IMR-90 (cell line): ENCODE measurements around the gene ANXA3. TPM values are rescaled to one million over a fixed set of nuclear protein-coding genes. Genes with fewer than 3 reads are reported as not detected.

Source experiments
- ATAC-seq: fragments of 200-7000 bp; cut with Tn5 transposase; 2 replicates; pipeline ENCODE4 v1.9.1; 2020; ENCODE audit warnings: low read depth, mild to moderate bottlenecking, moderate library complexity
- BruUV-seq: library from RNA; stranded (reverse); fragments of 400-500 nt; replicated peaks from 2 replicates; lab custom pipeline; 2021; lab: Mats Ljungman, UMichigan
- CTCF ChIA-PET: fragments of 300-600 bp; formaldehyde crosslinking; extraction: SDS; loops from one replicate; lab custom pipeline; 2021; ENCODE audit warnings: antibody characterized with exemption; lab: Yijun Ruan, JAX
- POLR2A ChIA-PET: fragments of 300-600 bp; sonication (Branson Sonifier 250); formaldehyde crosslinking; loops from one replicate; lab custom pipeline; 2022; ENCODE audit warnings: antibody characterized with exemption; ENCODE audit not compliant: unreplicated experiment; lab: Charles Lee
- DNase-seq: peaks from one replicate; pipeline ENCODE4 v3.0.0; 2013
- H2AFZ ChIP-seq: replicated peaks from 2 replicates; pipeline ENCODE3; 2013; ENCODE audit warnings: low read length, mild to moderate bottlenecking; ENCODE audit not compliant: poor library complexity
- H2AK5ac ChIP-seq: 2 replicates; pipeline ENCODE4 v1.6.1; 2013; ENCODE audit warnings: low read depth, low read length, inconsistent platforms
- H2AK9ac ChIP-seq: replicated peaks from 2 replicates; pipeline ENCODE3; 2013; ENCODE audit warnings: mild to moderate bottlenecking, low read depth, low read length, moderate library complexity; ENCODE audit not compliant: poor library complexity
- H2BK120ac ChIP-seq: 2 replicates; pipeline ENCODE4 v1.6.1; 2013; ENCODE audit warnings: low read depth, low read length, inconsistent platforms
- H2BK15ac ChIP-seq: 3 replicates; pipeline ENCODE4 v1.6.1; 2013; ENCODE audit warnings: low read depth, low read length, inconsistent platforms
- H2BK20ac ChIP-seq: 2 replicates; pipeline ENCODE4 v1.6.1; 2013; ENCODE audit warnings: low read depth, mild to moderate bottlenecking, inconsistent platforms, low read length, moderate library complexity
- H2BK5ac ChIP-seq: 2 replicates; pipeline ENCODE4 v1.6.1; 2013; ENCODE audit warnings: mild to moderate bottlenecking, low read depth, low read length, inconsistent platforms; ENCODE audit not compliant: poor library complexity, severe bottlenecking
- H3K14ac ChIP-seq: replicated peaks from 2 replicates; pipeline ENCODE4 v1.6.1; 2013; ENCODE audit warnings: low read depth, low read length, inconsistent platforms
- H3K18ac ChIP-seq: 2 replicates; pipeline ENCODE4 v1.6.1; 2013; ENCODE audit warnings: low read depth, low read length, control low read depth
- H3K23ac ChIP-seq: 2 replicates; pipeline ENCODE4 v1.6.1; 2013; ENCODE audit warnings: low read depth, low read length, inconsistent platforms
- H3K27ac ChIP-seq: 2 replicates; pipeline ENCODE4 v1.5.1; 2013; ENCODE audit warnings: mild to moderate bottlenecking, control low read depth, low read length; ENCODE audit not compliant: insufficient read depth
- H3K27me3 ChIP-seq: 2 replicates; pipeline ENCODE4 v1.6.1; 2013; ENCODE audit warnings: low read length; ENCODE audit not compliant: control insufficient read depth, insufficient read depth
- H3K36me3 ChIP-seq: 2 replicates; pipeline ENCODE4 v1.6.1; 2013; ENCODE audit warnings: low read length, mixed read lengths; ENCODE audit not compliant: control insufficient read depth, insufficient read depth
- H3K4ac ChIP-seq: 2 replicates; pipeline ENCODE4 v1.6.1; 2013; ENCODE audit warnings: low read depth, low read length, inconsistent platforms
- H3K4me1 ChIP-seq: 2 replicates; pipeline ENCODE4 v1.6.1; 2013; ENCODE audit warnings: low read length, mixed read lengths; ENCODE audit not compliant: control insufficient read depth, insufficient read depth
- H3K4me2 ChIP-seq: 2 replicates; pipeline ENCODE4 v1.6.1; 2013; ENCODE audit warnings: low read depth, mild to moderate bottlenecking, control low read depth, low read length, moderate library complexity
- H3K4me3 ChIP-seq: 2 replicates; pipeline ENCODE4 v1.5.1; 2013; ENCODE audit warnings: low read depth, mild to moderate bottlenecking, control low read depth, low read length, moderate library complexity; ENCODE audit not compliant: insufficient read depth
- H3K56ac ChIP-seq: 2 replicates; pipeline ENCODE4 v1.6.1; 2013; ENCODE audit warnings: low read length, inconsistent platforms; ENCODE audit not compliant: insufficient read depth; ENCODE audit errors: extremely low read depth
- H3K79me1 ChIP-seq, 2 experiments: 2 replicates each; pipeline ENCODE4 v1.6.1; 2013; ENCODE audit warnings: low read length in 2 of 2, inconsistent platforms in 1 of 2, low read depth in 1 of 2
- H3K9ac ChIP-seq: 2 replicates; pipeline ENCODE4 v1.6.1; 2013; ENCODE audit warnings: low read depth, low read length, control low read depth
- H3K9me1 ChIP-seq: 2 replicates; pipeline ENCODE4 v1.6.1; 2013; ENCODE audit warnings: low read length, inconsistent platforms; ENCODE audit not compliant: insufficient read depth
- H3K9me3 ChIP-seq: 2 replicates; pipeline ENCODE4 v1.6.1; 2013; ENCODE audit warnings: low read length; ENCODE audit not compliant: control insufficient read depth, insufficient read depth
- H4K20me1 ChIP-seq: 2 replicates; pipeline ENCODE4 v1.6.1; 2013; ENCODE audit warnings: low read length, inconsistent platforms; ENCODE audit not compliant: insufficient read depth
- H4K5ac ChIP-seq: 2 replicates; pipeline ENCODE4 v1.6.1; 2013; ENCODE audit warnings: mild to moderate bottlenecking, low read depth, low read length, control low read depth
- H4K8ac ChIP-seq, 2 experiments: 2 replicates each; pipeline ENCODE4 v1.6.1; 2013; ENCODE audit warnings: low read depth in 2 of 2, low read length in 2 of 2, control low read depth in 1 of 2, inconsistent platforms in 1 of 2
- H4K91ac ChIP-seq: 2 replicates; pipeline ENCODE4 v1.6.1; 2013; ENCODE audit warnings: low read depth, low read length, inconsistent platforms; ENCODE audit not compliant: insufficient read depth
- CEBPB ChIP-seq: IDR thresholded peaks from 2 replicates; pipeline ENCODE4 v1.6.1; 2012; ENCODE audit warnings: low read depth, low read length, improper control_type of control experiment
- MAFK ChIP-seq: IDR thresholded peaks from 2 replicates; pipeline ENCODE4 v1.6.1; 2012; ENCODE audit warnings: low read depth, low read length, improper control_type of control experiment
- MXI1 ChIP-seq: IDR thresholded peaks from 2 replicates; pipeline ENCODE4 v1.6.1; 2012; ENCODE audit warnings: low read depth, mild to moderate bottlenecking, low read length, moderate library complexity, borderline replicate concordance
- NFE2L2 ChIP-seq: fragments of 150-350 bp; IDR thresholded peaks from 2 replicates; pipeline ENCODE4 v1.6.1; 2016; ENCODE audit warnings: low read depth, mild to moderate bottlenecking, low read length
- USF2 ChIP-seq: fragments of 150-350 bp; IDR thresholded peaks from 2 replicates; pipeline ENCODE4 v1.6.1; 2017; ENCODE audit warnings: mild to moderate bottlenecking, antibody characterized with exemption, low read length, low read depth
- dilution Hi-C: fragments of 300-500 bp; cut with HindIII; formaldehyde crosslinking; loops from one replicate; pipeline ENCODE4 v1.14.3; 2018; ENCODE audit warnings: low sequenced_read_pairs; ENCODE audit not compliant: unreplicated experiment
- in situ Hi-C: fragments of 300-500 bp; cut with MboI; formaldehyde crosslinking; loops from 3 replicates; pipeline ENCODE4 v1.14.3; 2019; ENCODE audit warnings: low sequenced_read_pairs, inconsistent platforms, mixed read lengths
- intact Hi-C: fragments of 100-400 bp; cut with micrococcal nuclease; formaldehyde crosslinking; loops from 2 replicates; pipeline ENCODE4 v1.10.0; 2022
- polyA plus RNA-seq, 3 experiments: library from polyadenylated mRNA; depleted of rRNA; stranded (reverse); fragments of >200 nt; gene quantifications; 2 replicates each; pipeline ENCODE4 v1.2.3, GENCODE V29; 2012; ENCODE audit warnings: low replicate concordance in 1 of 3
- total RNA-seq: library from RNA; depleted of rRNA; stranded (reverse); fragments of >200 nt; gene quantifications from 2 replicates; pipeline ENCODE4 v1.2.3, GENCODE V29; 2012

The ANXA3 gene
- total and polyA plus RNA-seq, 2 of the 4 experiments (the other 2 are of a cell fraction) = 4.2 to 5.0 TPM

- H4K91ac ChIP-seq = peak overlapping the region; percentile 95
- H3K27me3 ChIP-seq = no peaks in the 10 kb centered on the region
- no peak overlapping the region for H3K9ac ChIP-seq
- H3K27ac ChIP-seq = peak overlapping the region; percentile 87; the same call in 1 of the 2 replicates
- peak overlapping the region; percentile 96; the same call in 2 of the 3 replicates for H2BK15ac ChIP-seq
- H2AK5ac ChIP-seq = peak overlapping the region; percentile 99
- in situ Hi-C loops (no loop called here), dilution Hi-C loops (no loop called here), intact Hi-C loops (no loop called here)
- peak overlapping the region; percentile 95 for H3K14ac ChIP-seq
- BruUV-seq = no TSS peak
- peak overlapping the region; percentile 59 for H3K4me2 ChIP-seq
- peaks cover 0 to 6% of the 10 kb centered on the region in 2 experiments; a peak in 1 of 4 replicates for H3K79me1 ChIP-seq
- no peak overlapping the region for H3K4me3 ChIP-seq
- no peak overlapping the region for H2AK9ac ChIP-seq
- H3K9me3 ChIP-seq = no peaks in the 10 kb centered on the region
- peak overlapping the region; percentile 87 for H4K5ac ChIP-seq
- H3K56ac ChIP-seq = peak overlapping the region; percentile 51
- peaks cover 15% of the 10 kb centered on the region for H3K9me1 ChIP-seq
- H2BK20ac ChIP-seq = peak overlapping the region; percentile 99
- CTCF ChIA-PET = interaction anchor here (0.6 to 1.4 kb wide), 4 partner anchors 19 to 354 kb away, joined by 3 read pairs; no protein-coding TSS in a partner anchor
- H3K4me1 ChIP-seq = peaks cover 19% of the 10 kb centered on the region
- peak overlapping the region; percentile 96 for H3K4ac ChIP-seq
- peak overlapping the region; percentile 80 to 91 for H4K8ac ChIP-seq
- peak overlapping the region; percentile 89 for H2BK5ac ChIP-seq
- H3K23ac ChIP-seq = peak overlapping the region; percentile 88
- no peaks in the 10 kb centered on the region for H3K36me3 ChIP-seq
- H2AFZ ChIP-seq = no peak overlapping the region
- POLR2A ChIA-PET = no interaction called here
- no peaks in the 10 kb centered on the region for H4K20me1 ChIP-seq
- peak overlapping the region; percentile 98 for H2BK120ac ChIP-seq
- DNase-seq (no peak), ATAC-seq (peak; percentile 57)
- TF ChIP-seq MXI1 = no peak
- TF ChIP-seq CEBPB = no peak
- no peak for TF ChIP-seq MAFK
- TF ChIP-seq NFE2L2 = no peak
- TF ChIP-seq USF2 = no peak
- peak overlapping the region; percentile 97 for H3K18ac ChIP-seq
Observed at GRCh38 chr4:78561677-78562076, 10.1 kb downstream of the ANXA3 start.
